Type B pancreatic cell (in vitro differentiated cells): ENCODE data around the gene OR52I2. TPM values are rescaled to one million over a fixed set of nuclear protein-coding genes. Genes with fewer than 3 reads are reported as not detected.

Source experiments
- DNase-seq: peaks from one replicate; pipeline ENCODE4 v3.0.0; 2021; ENCODE audit warnings: mixed read lengths; ENCODE audit not compliant: unreplicated experiment; ENCODE audit errors: extremely low spot score
- H3K27ac Mint-ChIP-seq: 2 replicates; pipeline ENCODE4 v1.8.0; 2021; ENCODE audit warnings: mild to moderate bottlenecking, mixed read lengths
- H3K27me3 Mint-ChIP-seq: 2 replicates; pipeline ENCODE4 v1.8.0; 2021; ENCODE audit warnings: mixed read lengths
- H3K36me3 Mint-ChIP-seq: 2 replicates; pipeline ENCODE4 v1.8.0; 2021; ENCODE audit warnings: mixed read lengths
- H3K4me1 Mint-ChIP-seq: one replicate; pipeline ENCODE4 v1.8.0; 2021; ENCODE audit warnings: mixed read lengths; ENCODE audit not compliant: unreplicated experiment
- H3K4me3 Mint-ChIP-seq: 2 replicates; pipeline ENCODE4 v1.8.0; 2021; ENCODE audit warnings: mild to moderate bottlenecking, mixed read lengths
- H3K9me3 Mint-ChIP-seq: 2 replicates; pipeline ENCODE4 v1.8.0; 2021; ENCODE audit warnings: mixed read lengths
- total RNA-seq: library from RNA; stranded (reverse); gene quantifications from 2 replicates; pipeline ENCODE4 v1.2.1, GENCODE V29; 2021; ENCODE audit warnings: low replicate concordance
- TF ChIP-seq, protein P1 (sequence below): fragments of 200-600 bp; sonication (generic); conservative IDR thresholded peaks from 2 replicates; pipeline ENCODE4 v1.5.0; 2021; ENCODE audit warnings: antibody characterized with exemption, mild to moderate bottlenecking

The OR52I2 gene
- total RNA-seq, 1 donor from 2014 or later = not detected

GRCh38 chr11:4565371-4565770 is 16.2 kb upstream of the OR52I2 start:
- DNase-seq = no peak
- Mint-ChIP-seq H3K9me3 (peaks cover 12% of the 10 kb centered on the region), H3K4me3 (no peak overlapping the region), H3K36me3 (peaks cover 5% of the 10 kb centered on the region), H3K27ac (no peak overlapping the region), H3K4me1 (no peaks in the 10 kb centered on the region), H3K27me3 (no peaks in the 10 kb centered on the region)
- TF ChIP-seq, protein P1, sequence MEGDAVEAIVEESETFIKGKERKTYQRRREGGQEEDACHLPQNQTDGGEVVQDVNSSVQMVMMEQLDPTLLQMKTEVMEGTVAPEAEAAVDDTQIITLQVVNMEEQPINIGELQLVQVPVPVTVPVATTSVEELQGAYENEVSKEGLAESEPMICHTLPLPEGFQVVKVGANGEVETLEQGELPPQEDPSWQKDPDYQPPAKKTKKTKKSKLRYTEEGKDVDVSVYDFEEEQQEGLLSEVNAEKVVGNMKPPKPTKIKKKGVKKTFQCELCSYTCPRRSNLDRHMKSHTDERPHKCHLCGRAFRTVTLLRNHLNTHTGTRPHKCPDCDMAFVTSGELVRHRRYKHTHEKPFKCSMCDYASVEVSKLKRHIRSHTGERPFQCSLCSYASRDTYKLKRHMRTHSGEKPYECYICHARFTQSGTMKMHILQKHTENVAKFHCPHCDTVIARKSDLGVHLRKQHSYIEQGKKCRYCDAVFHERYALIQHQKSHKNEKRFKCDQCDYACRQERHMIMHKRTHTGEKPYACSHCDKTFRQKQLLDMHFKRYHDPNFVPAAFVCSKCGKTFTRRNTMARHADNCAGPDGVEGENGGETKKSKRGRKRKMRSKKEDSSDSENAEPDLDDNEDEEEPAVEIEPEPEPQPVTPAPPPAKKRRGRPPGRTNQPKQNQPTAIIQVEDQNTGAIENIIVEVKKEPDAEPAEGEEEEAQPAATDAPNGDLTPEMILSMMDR = no peak

DNA sequence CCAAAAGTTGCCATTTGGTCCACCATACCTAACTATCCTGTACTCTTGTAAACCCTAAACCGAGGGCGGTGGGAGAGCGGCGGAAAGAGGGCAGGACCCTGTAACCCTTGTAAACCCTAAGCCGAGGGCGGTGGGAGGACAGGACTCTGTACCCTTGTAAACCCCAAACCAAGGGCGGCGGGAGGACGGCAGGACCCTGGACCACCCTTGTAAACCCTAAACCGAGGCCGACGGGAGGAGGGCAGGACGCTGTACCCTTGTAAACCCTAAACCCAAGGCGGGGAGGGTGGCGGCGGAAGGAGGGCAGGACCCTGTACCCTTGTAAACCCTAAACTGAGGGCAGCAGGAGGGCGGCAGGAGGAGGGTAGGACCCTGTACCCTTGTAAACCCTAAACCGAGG is 12.5 kb upstream of the OR52I2 start:
- H3K36me3 Mint-ChIP-seq = peaks cover 2% of the 10 kb centered on the region
- no peaks in the 10 kb centered on the region for H3K4me1 Mint-ChIP-seq
- peaks cover 6% of the 10 kb centered on the region for H3K9me3 Mint-ChIP-seq
- no peak overlapping the region for H3K27ac Mint-ChIP-seq
- no peaks in the 10 kb centered on the region for H3K27me3 Mint-ChIP-seq
- TF ChIP-seq, protein P1 = no peak
- no peak for DNase-seq
- H3K4me3 Mint-ChIP-seq = no peak overlapping the region

DNA sequence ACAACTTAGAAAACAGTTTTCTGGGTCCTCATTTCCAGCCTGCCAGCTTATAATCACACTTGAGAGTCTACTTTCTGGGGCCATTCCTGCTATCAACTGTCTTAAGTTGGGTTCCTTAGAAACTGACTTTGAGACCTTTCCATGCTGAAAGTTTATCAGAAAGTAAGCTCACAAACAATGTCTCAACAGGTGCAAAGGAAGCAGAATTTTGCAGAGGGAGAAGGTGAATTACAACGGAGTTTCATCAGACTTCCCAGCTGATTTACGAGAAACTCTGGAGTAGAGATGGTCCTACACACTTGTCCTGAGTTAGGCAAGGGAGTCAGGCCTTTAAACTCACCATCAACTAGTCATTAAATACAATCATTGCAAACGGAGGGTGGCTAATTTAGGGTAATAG is 4.7 kb upstream of the OR52I2 start:
- Mint-ChIP-seq H3K9me3 (no peaks in the 10 kb centered on the region), H3K27me3 (peaks cover 10% of the 10 kb centered on the region), H3K4me3 (no peak overlapping the region), H3K36me3 (no peaks in the 10 kb centered on the region), H3K27ac (no peak overlapping the region), H3K4me1 (no peaks in the 10 kb centered on the region)
- DNase-seq = no peak
- TF ChIP-seq, protein P1 = no peak

- no peak for DNase-seq
- no peaks in the 10 kb centered on the region for H3K36me3 Mint-ChIP-seq
- H3K4me1 Mint-ChIP-seq = no peaks in the 10 kb centered on the region
- no peak overlapping the region for H3K4me3 Mint-ChIP-seq
- H3K9me3 Mint-ChIP-seq = no peaks in the 10 kb centered on the region
- TF ChIP-seq, protein P1 = no peak
- no peak overlapping the region for H3K27ac Mint-ChIP-seq
- H3K27me3 Mint-ChIP-seq = peaks cover 13% of the 10 kb centered on the region
Observed at GRCh38 chr11:4577761-4578160, 3.8 kb upstream of the OR52I2 start.

GRCh38 chr11:4578624-4579023 is 2.9 kb upstream of the OR52I2 start:
- no peaks in the 10 kb centered on the region for H3K36me3 Mint-ChIP-seq
- H3K27ac Mint-ChIP-seq = no peak overlapping the region
- H3K4me3 Mint-ChIP-seq = no peak overlapping the region
- TF ChIP-seq, protein P1 = no peak
- no peak for DNase-seq
- no peaks in the 10 kb centered on the region for H3K9me3 Mint-ChIP-seq
- H3K27me3 Mint-ChIP-seq = peaks cover 16% of the 10 kb centered on the region
- H3K4me1 Mint-ChIP-seq = no peaks in the 10 kb centered on the region

- no peak for DNase-seq
- Mint-ChIP-seq H3K9me3 (no peaks in the 10 kb centered on the region), H3K4me1 (no peaks in the 10 kb centered on the region), H3K27me3 (peaks cover 23% of the 10 kb centered on the region), H3K4me3 (no peak overlapping the region), H3K27ac (no peak overlapping the region), H3K36me3 (no peaks in the 10 kb centered on the region)
- TF ChIP-seq, protein P1 = no peak
Observed at GRCh38 chr11:4580124-4580523, 1.4 kb upstream of the OR52I2 start.
